B cell (primary cell): Measurements from ENCODE around the gene GRK5. TPM values are rescaled to one million over a fixed set of nuclear protein-coding genes. Genes with fewer than 3 reads are reported as not detected.

Experiments
- ATAC-seq: fragments of 200-7000 bp; cut with Tn5 transposase; one replicate; pipeline ENCODE4 v1.10.0; 2021; ENCODE audit warnings: low read depth, mild to moderate bottlenecking, moderate number of reproducible peaks, moderate library complexity
- CTCF ChIA-PET: fragments of 350-600 bp; sonication (Branson Sonifier 250); formaldehyde crosslinking; loops from one replicate; lab custom pipeline; 2021; ENCODE audit warnings: antibody characterized with exemption, inconsistent platforms; lab: Charles Lee
- POLR2A ChIA-PET: fragments of 350-600 bp; sonication (Branson Sonifier 250); formaldehyde crosslinking; loops from one replicate; lab custom pipeline; 2021; ENCODE audit warnings: antibody characterized with exemption; lab: Charles Lee
- DNase-seq: peaks from one replicate; pipeline ENCODE4 v3.0.0; 2013
- H2AFZ ChIP-seq: 2 replicates; pipeline ENCODE4 v1.6.1; 2012; ENCODE audit warnings: mild to moderate bottlenecking, low read depth, low read length; ENCODE audit not compliant: insufficient read depth, poor library complexity, severe bottlenecking
- H3K27ac ChIP-seq, 2 donors: 1 replicate in 1 of 2; 2 replicates in 1 of 2; pipeline ENCODE4 v1.5.1; 2012 to 2013; ENCODE audit warnings: low read length in 2 of 2, mild to moderate bottlenecking in 2 of 2, moderate library complexity in 1 of 2
- H3K27me3 ChIP-seq, 4 experiments: fragments of 200-600 bp in 1 of 4; sonication (generic) in 1 of 4; replicated peaks in 1 of 4; 1 replicate in 2 of 4; 2 replicates in 2 of 4; pipeline versions ENCODE4 v1.6.1 to v1.7.0; 2013 to 2016; ENCODE audit warnings: low read length in 3 of 4, mild to moderate bottlenecking in 2 of 4, mixed read lengths in 1 of 4, moderate library complexity in 1 of 4; ENCODE audit not compliant: insufficient read depth in 4 of 4, control insufficient read depth in 3 of 4; ENCODE audit errors: control extremely low read depth in 1 of 4
- H3K36me3 ChIP-seq, 2 experiments: replicated peaks in 1 of 2; 1 replicate in 1 of 2; 2 replicates in 1 of 2; pipeline versions ENCODE4 v1.6.1 to v1.7.1; 2013; ENCODE audit warnings: low read length in 1 of 2; ENCODE audit not compliant: insufficient read depth in 2 of 2, control insufficient read depth in 1 of 2; ENCODE audit errors: control extremely low read depth in 1 of 2, extremely low read depth in 1 of 2
- H3K4me1 ChIP-seq, 2 donors: fragments of 200-600 bp in 1 of 2; sonication (generic) in 1 of 2; 1 replicate in 1 of 2; 2 replicates in 1 of 2; pipeline versions ENCODE4 v1.5.1 to v1.6.1; 2013 to 2017; ENCODE audit warnings: low read length in 2 of 2; ENCODE audit not compliant: control insufficient read depth in 2 of 2, insufficient read depth in 2 of 2
- H3K4me2 ChIP-seq: replicated peaks from 2 replicates; pipeline ENCODE3; 2012; ENCODE audit warnings: mild to moderate bottlenecking, low read depth, low read length; ENCODE audit not compliant: poor library complexity, severe bottlenecking
- H3K4me3 ChIP-seq, 5 experiments: fragments of 200-600 bp in 1 of 5; sonication (generic) in 1 of 5; 1 replicate in 3 of 5; 2 replicates in 2 of 5; pipeline versions ENCODE4 v1.5.1 to v1.7.0; 2011 to 2016; ENCODE audit warnings: low read length in 4 of 5, mild to moderate bottlenecking in 4 of 5, low read depth in 2 of 5, control low read depth in 1 of 5, moderate library complexity in 1 of 5; ENCODE audit not compliant: insufficient read depth in 1 of 5; ENCODE audit errors: control extremely low read depth in 1 of 5, extremely low read depth in 1 of 5
- H3K79me2 ChIP-seq: fragments of 200-600 bp; sonication (generic); one replicate; pipeline ENCODE4 v1.6.0; 2016; ENCODE audit warnings: low read length; ENCODE audit not compliant: control insufficient read depth, insufficient read depth
- H3K9ac ChIP-seq: fragments of 200-600 bp; sonication (generic); 2 replicates; pipeline ENCODE4 v1.6.1; 2017; ENCODE audit warnings: mild to moderate bottlenecking, low read length, moderate library complexity
- H3K9me3 ChIP-seq, 3 donors: one replicate each; pipeline versions ENCODE4 v1.6.1 to v1.7.1; 2013; ENCODE audit warnings: low read length in 2 of 3; ENCODE audit not compliant: control insufficient read depth in 2 of 3, insufficient read depth in 1 of 3; ENCODE audit errors: control extremely low read depth in 1 of 3
- H4K20me1 ChIP-seq: 2 replicates; pipeline ENCODE4 v1.6.0; 2012; ENCODE audit warnings: mild to moderate bottlenecking, low read length; ENCODE audit not compliant: insufficient read depth, control insufficient read depth, poor library complexity, severe bottlenecking
- H3K27ac Mint-ChIP-seq: one replicate; pipeline ENCODE4 v1.8.0; 2021; ENCODE audit warnings: mixed read lengths
- H3K27me3 Mint-ChIP-seq: one replicate; pipeline ENCODE4 v1.8.0; 2021; ENCODE audit warnings: mixed read lengths
- H3K4me1 Mint-ChIP-seq: one replicate; pipeline ENCODE4 v1.8.0; 2021; ENCODE audit warnings: mixed read lengths
- H3K4me3 Mint-ChIP-seq: one replicate; pipeline ENCODE4 v1.8.0; 2021; ENCODE audit warnings: mixed read lengths
- H3K9me3 Mint-ChIP-seq: one replicate; pipeline ENCODE4 v1.8.0; 2022; ENCODE audit warnings: mixed read lengths; ENCODE audit not compliant: insufficient read depth
- CTCF ChIP-seq: fragments of 200-600 bp; IDR thresholded peaks from one replicate; pipeline ENCODE4 v1.8.0; 2022; ENCODE audit warnings: antibody characterized with exemption, mild to moderate bottlenecking
- EZH2 ChIP-seq: IDR thresholded peaks from 2 replicates; pipeline ENCODE4 v1.6.1; 2012; ENCODE audit warnings: borderline replicate concordance, low read depth, mild to moderate bottlenecking, moderate library complexity, low read length; ENCODE audit not compliant: insufficient read depth, poor library complexity, severe bottlenecking
- WGBS: methylation state at CpG from one replicate; pipeline ENCODE4 v1.1.5; 2013; ENCODE audit warnings: missing lambda C conversion rate; ENCODE audit not compliant: insufficient coverage; 5-methylcytosine and 5-hydroxymethylcytosine counted together
- intact Hi-C: fragments of 100-400 bp; cut with micrococcal nuclease; formaldehyde crosslinking; loops from one replicate; pipeline ENCODE4 v1.10.0; 2022
- polyA plus RNA-seq: library from polyadenylated mRNA; depleted of rRNA; stranded (reverse); fragments of >200 nt; gene quantifications from 2 replicates; pipeline ENCODE4 v1.2.3, GENCODE V29; 2012
- total RNA-seq, 2 donors: library from RNA; stranded (reverse); fragments of 120-200 nt in 1 of 2; gene quantifications; 1 replicate in 1 of 2; 2 replicates in 1 of 2; pipeline versions ENCODE4 v1.2.3 to v1.2.4, GENCODE V29; 2013 to 2022

Gene GRK5
- total and polyA plus RNA-seq, 2 donors (not counting 1 experiment from before 2014, with no cell fraction given): 21.9 to 54.8 TPM

GRCh38 chr10:119284679-119285096, 77.3 kb downstream of the GRK5 start:
- Histone ChIP-seq H3K36me3 (peaks cover 0 to 5% of the 10 kb centered on the region in 2 experiments), H3K4me3 (no peak overlapping the region), H3K27ac (peak overlapping the region; percentile 44 to 79), H3K79me2 (peaks cover 96% of the 10 kb centered on the region), H3K27me3 (no peaks in the 10 kb centered on the region), H2AFZ (no peak overlapping the region), H3K9ac (no peak overlapping the region), H3K9me3 (no peaks in the 10 kb centered on the region), H3K4me1 (peaks cover 56 to 69% of the 10 kb centered on the region in 2 donors), H3K4me2 (peak overlapping the region; percentile 54), H4K20me1 (peaks cover 5% of the 10 kb centered on the region)
- 100% methylated on average over 7 of the region's 7 CpGs for WGBS
- TF ChIP-seq CTCF (no peak), EZH2 (no peak)
- ATAC-seq (no peak), DNase-seq (no peak)
- Mint-ChIP-seq H3K9me3 (no peaks in the 10 kb centered on the region), H3K27ac (peak overlapping the region; percentile 85), H3K27me3 (no peaks in the 10 kb centered on the region), H3K4me3 (peak overlapping the region; percentile 32), H3K4me1 (peaks cover 87% of the 10 kb centered on the region)
- CTCF ChIA-PET: interaction anchor here (1.2 to 3.2 kb wide), 3 partner anchors 23 to 78 kb away, joined by 3 to 11 read pairs (median 3); partner anchors contain the start of gene GRK5
- intact Hi-C loops: loop anchor here (1.0 kb wide), 2 partner anchors 15 to 22 kb away; no protein-coding TSS in a partner anchor
- POLR2A ChIA-PET: interaction anchor here (2.5 kb wide), 1 partner anchor 15 kb away, joined by 14 read pairs; no protein-coding TSS in a partner anchor

DNA sequence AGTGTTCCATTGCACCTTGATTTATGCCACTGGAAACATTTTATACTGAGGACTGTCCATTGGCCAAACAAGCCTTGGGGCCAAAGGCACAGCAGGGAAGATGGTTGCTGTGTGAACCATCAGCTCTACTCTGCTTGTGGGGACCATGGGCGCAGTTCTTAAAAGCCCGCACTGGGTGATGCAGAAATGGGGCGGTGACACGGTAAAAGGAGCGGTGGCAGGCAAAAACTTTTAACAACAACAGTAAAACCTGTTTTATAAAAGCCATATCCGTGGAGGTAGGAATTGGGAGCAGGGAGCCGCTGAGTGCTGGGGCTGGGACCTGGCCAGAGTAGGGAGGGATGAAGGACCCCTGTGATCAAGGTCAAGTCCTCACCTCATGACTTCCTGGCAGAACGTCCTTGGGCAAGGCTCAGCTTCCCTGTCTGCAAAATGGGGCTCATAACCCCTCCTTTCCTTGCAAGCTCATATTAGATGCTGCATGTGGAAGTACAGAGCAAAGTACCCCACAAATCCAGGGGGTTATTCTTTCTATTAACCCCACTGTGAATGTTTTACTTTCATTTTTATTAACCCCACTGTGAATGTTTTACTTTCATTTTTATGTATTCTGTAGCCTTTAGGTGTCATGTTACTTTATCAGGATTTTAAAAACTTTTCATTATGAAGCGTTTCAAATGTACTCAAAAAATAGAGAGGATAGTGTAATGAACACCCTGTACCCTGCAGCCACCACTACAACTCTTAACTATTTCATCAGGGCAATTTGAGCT, 78.3 kb downstream of the GRK5 start:
- no peak for TF ChIP-seq CTCF
- Histone ChIP-seq H3K9me3 (no peaks in the 10 kb centered on the region), H3K79me2 (peaks cover 96% of the 10 kb centered on the region), H3K4me3 (no peak overlapping the region), H3K27ac (peak overlapping the region; percentile 21 to 79), H2AFZ (no peak overlapping the region), H3K4me1 (peaks cover 63 to 78% of the 10 kb centered on the region in 2 donors), H3K36me3 (peaks cover 0 to 5% of the 10 kb centered on the region in 2 experiments), H3K4me2 (peak overlapping the region; percentile 55), H3K27me3 (no peaks in the 10 kb centered on the region), H4K20me1 (peaks cover 10% of the 10 kb centered on the region), H3K9ac (no peak overlapping the region)
- no peak for ATAC-seq
- no peaks in the 10 kb centered on the region for H3K9me3 Mint-ChIP-seq
- H3K27ac Mint-ChIP-seq: peak overlapping the region; percentile 85
- WGBS: no CpG with 5 or more reads among the region's 9 CpGs
- H3K27me3 Mint-ChIP-seq: no peaks in the 10 kb centered on the region
- DNase-seq: no peak
- intact Hi-C loops: no loop called here
- peak overlapping the region; percentile 32 for H3K4me3 Mint-ChIP-seq
- peaks cover 84% of the 10 kb centered on the region for H3K4me1 Mint-ChIP-seq
- POLR2A ChIA-PET: no interaction called here
- CTCF ChIA-PET: interaction anchor here (0.9 to 1.2 kb wide), 2 partner anchors 76 to 78 kb away, joined by 3 read pairs; partner anchors contain the start of gene GRK5
